ENCODE results near the gene ZNF408. TPM values are rescaled to one million over a fixed set of nuclear protein-coding genes. Genes with fewer than 3 reads are reported as not detected.

Gene ZNF408
- total RNA-seq, 2 experiments from 2014 or later = 13.8 to 15.2 TPM

DNA sequence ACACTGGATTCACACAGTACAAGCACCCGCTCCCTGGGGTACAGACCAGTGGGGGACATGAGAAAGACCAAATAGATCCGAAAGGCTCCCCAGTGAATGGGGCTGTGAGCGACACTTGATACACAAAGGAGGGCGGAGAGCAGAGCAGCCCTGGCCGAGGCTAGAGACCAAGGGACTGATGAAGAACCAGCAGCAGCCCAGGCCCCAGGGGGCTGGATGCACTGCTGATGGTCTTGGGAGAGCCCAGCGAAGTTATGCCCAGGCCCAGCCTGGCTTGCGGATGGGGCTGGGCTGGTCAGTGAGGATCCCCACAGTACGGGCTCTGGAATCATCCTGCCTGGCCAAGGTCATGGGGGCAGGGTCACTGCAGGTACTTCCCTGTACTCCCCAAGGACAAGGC lies 23.7 kb upstream of the ZNF408 start:
- intact Hi-C loops (cut with micrococcal nuclease; ENCODE audit: unreplicated experiment) = no loop called here
- TF ChIP-seq CTCF (conservative IDR thresholded peaks at IDR 0.05; ENCODE audit: low read length) = no peak
- TF ChIP-seq EZH2phosphoT487 (IDR thresholded peaks at IDR 0.05; ENCODE audit: borderline replicate concordance, low read depth, low read length) = no peak
- Histone ChIP-seq H3K4me1 (ENCODE audit: insufficient read depth, low read length, poor library complexity, severe bottlenecking) (peaks cover 16% of the 10 kb centered on the region), H3K9me3 (ENCODE audit: low read length) (no peaks in the 10 kb centered on the region), H3K27ac (ENCODE audit: low read depth, low read length, poor library complexity, severe bottlenecking) (no peak overlapping the region), H3K36me3 (ENCODE audit: insufficient read depth, low read length) (peaks cover 44% of the 10 kb centered on the region), H3K9me2 (ENCODE audit: insufficient read depth, low read length) (no peaks in the 10 kb centered on the region), H3K79me2 (ENCODE audit: insufficient read depth, low read depth, low read length) (no peaks in the 10 kb centered on the region), H3K4me3 (ENCODE audit: low read depth, low read length, poor library complexity, severe bottlenecking) (no peak overlapping the region), H3K4me2 (ENCODE audit: low read length) (no peak overlapping the region), H4K20me1 (ENCODE audit: insufficient read depth, low read length) (no peaks in the 10 kb centered on the region), H2AFZ (ENCODE audit: low read length) (no peak overlapping the region)
- BruUV-seq (replicated peaks) = TSS peak; percentile 80
- ChIA-PET POLR2A (no interaction called here), CTCF (ENCODE audit: unreplicated experiment) (no interaction called here)
- no peak for DNase-seq (ENCODE audit: low spot score)

- Histone ChIP-seq H3K4me2 (ENCODE audit: low read length) (no peak overlapping the region), H3K27ac (ENCODE audit: low read depth, low read length, poor library complexity, severe bottlenecking) (no peak overlapping the region), H3K36me3 (ENCODE audit: insufficient read depth, low read length) (peaks cover 34% of the 10 kb centered on the region; the same call in 1 of the 2 replicates), H3K9me2 (ENCODE audit: insufficient read depth, low read length) (no peaks in the 10 kb centered on the region), H3K4me3 (ENCODE audit: low read depth, low read length, poor library complexity, severe bottlenecking) (no peak overlapping the region), H4K20me1 (ENCODE audit: insufficient read depth, low read length) (no peaks in the 10 kb centered on the region), H3K9me3 (ENCODE audit: low read length) (no peaks in the 10 kb centered on the region), H3K79me2 (ENCODE audit: insufficient read depth, low read depth, low read length) (no peaks in the 10 kb centered on the region), H2AFZ (ENCODE audit: low read length) (no peak overlapping the region), H3K4me1 (ENCODE audit: insufficient read depth, low read length, poor library complexity, severe bottlenecking) (peaks cover 16% of the 10 kb centered on the region)
- TF ChIP-seq EZH2phosphoT487 (IDR thresholded peaks at IDR 0.05; ENCODE audit: borderline replicate concordance, low read depth, low read length) (no peak), CTCF (conservative IDR thresholded peaks at IDR 0.05; ENCODE audit: low read length) (no peak)
- ChIA-PET POLR2A (interaction anchor here (0.7 kb wide), 1 partner anchor 252 kb away, joined by 5 read pairs; no protein-coding TSS in a partner anchor), CTCF (ENCODE audit: unreplicated experiment) (no interaction called here)
- no TSS peak for BruUV-seq (replicated peaks)
- DNase-seq (ENCODE audit: low spot score) = no peak
- intact Hi-C loops (cut with micrococcal nuclease; ENCODE audit: unreplicated experiment) = no loop called here
Observed at GRCh38 chr11:46677991-46678740, 22.7 kb upstream of the ZNF408 start.

DNA sequence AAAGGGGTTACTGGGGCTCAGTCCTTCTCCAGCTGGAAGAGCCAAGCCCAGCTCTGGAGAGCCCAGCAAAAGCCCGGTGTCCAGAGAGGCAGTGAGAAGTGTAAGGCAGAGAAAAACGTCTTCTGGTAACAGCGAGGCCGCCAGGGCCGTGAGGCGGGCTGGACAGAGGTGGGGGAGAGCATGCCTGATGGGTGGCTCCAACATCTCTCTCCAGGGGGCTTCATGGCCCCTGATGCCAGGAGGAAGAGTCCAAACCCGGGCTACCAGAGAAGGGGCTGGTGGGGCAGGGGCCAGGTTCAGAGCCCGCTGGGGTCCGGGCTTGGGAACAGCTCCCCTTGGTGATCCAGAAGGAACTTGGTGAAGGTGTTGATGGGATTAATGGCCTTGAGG lies 22.1 kb upstream of the ZNF408 start:
- H3K4me3 ChIP-seq (ENCODE audit: low read depth, low read length, poor library complexity, severe bottlenecking) = no peak overlapping the region

More for the DNA sequence above, 22.1 kb upstream of the ZNF408 start:
- Histone ChIP-seq H3K4me1 (ENCODE audit: insufficient read depth, low read length, poor library complexity, severe bottlenecking) (peaks cover 16% of the 10 kb centered on the region), H2AFZ (ENCODE audit: low read length) (no peak overlapping the region), H3K27ac (ENCODE audit: low read depth, low read length, poor library complexity, severe bottlenecking) (no peak overlapping the region), H4K20me1 (ENCODE audit: insufficient read depth, low read length) (no peaks in the 10 kb centered on the region), H3K36me3 (ENCODE audit: insufficient read depth, low read length) (peaks cover 28% of the 10 kb centered on the region; the same call in 1 of the 2 replicates), H3K79me2 (ENCODE audit: insufficient read depth, low read depth, low read length) (no peaks in the 10 kb centered on the region), H3K4me2 (ENCODE audit: low read length) (no peak overlapping the region), H3K9me2 (ENCODE audit: insufficient read depth, low read length) (no peaks in the 10 kb centered on the region), H3K9me3 (ENCODE audit: low read length) (no peaks in the 10 kb centered on the region)
- CTCF ChIA-PET (ENCODE audit: unreplicated experiment) = no interaction called here
- intact Hi-C loops (cut with micrococcal nuclease; ENCODE audit: unreplicated experiment) = no loop called here
- DNase-seq (ENCODE audit: low spot score) = no peak
- no TSS peak for BruUV-seq (replicated peaks)
- POLR2A ChIA-PET = no interaction called here
- TF ChIP-seq EZH2phosphoT487 (IDR thresholded peaks at IDR 0.05; ENCODE audit: borderline replicate concordance, low read depth, low read length) = no peak
- no peak for TF ChIP-seq CTCF (conservative IDR thresholded peaks at IDR 0.05; ENCODE audit: low read length)

Measured in OCI-LY7 (cell line).